Brain pericyte (primary cell): ENCODE results near the gene ATP7B.
"Not testable (repeated sequence)": the region's sequence is repeated elsewhere in the genome, so short reads cannot be mapped to it uniquely, and the experiment has no call there.

Experiments
- DNase-seq: peaks from one replicate; pipeline ENCODE4 v3.0.0-alpha.2; 2012; ENCODE audit warnings: low read depth, low spot score

ATP7B gene

DNA sequence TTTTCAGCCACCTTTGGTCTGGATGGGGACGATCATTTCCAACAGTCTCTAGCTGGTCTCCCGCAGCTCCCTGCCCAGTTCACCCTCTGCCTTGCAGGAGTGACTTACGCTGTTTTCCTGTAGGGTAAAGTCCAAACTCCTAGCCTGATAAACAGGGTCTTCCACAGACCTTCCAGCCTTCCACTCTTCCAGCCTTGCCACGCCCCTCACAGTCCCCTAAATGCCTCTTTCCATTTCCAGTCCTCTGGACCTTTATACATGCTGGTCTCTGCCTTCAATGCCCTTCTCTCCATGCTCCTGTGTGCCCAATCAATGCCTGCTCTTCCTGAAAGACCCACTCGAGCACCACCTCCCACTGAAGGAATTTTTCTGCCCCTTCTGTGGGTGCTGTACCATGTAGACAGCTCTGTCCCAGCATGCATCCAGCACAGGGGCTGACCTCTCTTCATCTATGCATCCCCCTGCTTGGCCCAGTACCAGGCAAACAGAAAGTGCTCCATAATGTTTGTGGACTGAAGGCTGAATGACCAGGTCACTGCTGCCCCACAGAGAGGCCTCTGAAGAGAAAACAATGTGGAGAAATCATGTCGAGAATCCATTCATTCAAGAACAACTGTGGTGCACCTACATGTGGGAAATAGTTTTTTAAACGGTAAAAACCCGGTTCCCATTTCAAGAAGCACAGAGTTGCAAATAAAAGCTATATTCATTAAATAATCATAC lies 4.6 kb downstream of the ATP7B start:
- no peak for DNase-seq

DNA sequence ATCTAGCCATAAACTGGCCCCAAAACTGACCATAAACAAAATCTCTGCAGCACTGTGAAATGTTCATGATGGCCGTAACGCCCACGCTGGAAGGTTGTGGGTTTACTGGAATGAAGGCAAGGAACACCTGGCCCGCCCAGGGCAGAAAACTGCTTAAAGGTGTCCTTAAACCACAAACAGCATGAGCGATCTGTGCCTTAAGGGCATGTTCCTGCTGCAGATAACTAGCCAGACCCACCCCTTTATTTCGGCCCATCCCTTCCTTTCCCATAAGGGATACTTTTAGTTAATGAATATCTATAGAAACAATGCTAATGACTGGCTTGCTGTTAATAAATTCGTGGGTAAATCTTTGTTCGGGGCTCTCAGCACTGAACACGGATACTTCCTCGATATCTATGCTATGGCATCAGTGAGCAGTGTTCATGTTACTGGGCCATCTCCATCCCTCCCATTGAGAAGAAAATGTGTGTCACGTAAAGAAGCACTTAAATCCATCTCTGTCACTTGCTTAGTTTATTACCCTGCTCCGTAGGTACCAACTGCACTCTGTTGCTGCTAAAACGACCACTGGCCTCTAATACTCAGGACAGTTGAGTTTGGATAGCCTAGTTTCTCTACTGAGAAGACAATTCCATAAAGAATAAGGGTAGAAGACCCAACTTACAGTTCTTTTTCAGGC lies 5.3 kb downstream of the ATP7B start:
- DNase-seq, result no peak

DNA sequence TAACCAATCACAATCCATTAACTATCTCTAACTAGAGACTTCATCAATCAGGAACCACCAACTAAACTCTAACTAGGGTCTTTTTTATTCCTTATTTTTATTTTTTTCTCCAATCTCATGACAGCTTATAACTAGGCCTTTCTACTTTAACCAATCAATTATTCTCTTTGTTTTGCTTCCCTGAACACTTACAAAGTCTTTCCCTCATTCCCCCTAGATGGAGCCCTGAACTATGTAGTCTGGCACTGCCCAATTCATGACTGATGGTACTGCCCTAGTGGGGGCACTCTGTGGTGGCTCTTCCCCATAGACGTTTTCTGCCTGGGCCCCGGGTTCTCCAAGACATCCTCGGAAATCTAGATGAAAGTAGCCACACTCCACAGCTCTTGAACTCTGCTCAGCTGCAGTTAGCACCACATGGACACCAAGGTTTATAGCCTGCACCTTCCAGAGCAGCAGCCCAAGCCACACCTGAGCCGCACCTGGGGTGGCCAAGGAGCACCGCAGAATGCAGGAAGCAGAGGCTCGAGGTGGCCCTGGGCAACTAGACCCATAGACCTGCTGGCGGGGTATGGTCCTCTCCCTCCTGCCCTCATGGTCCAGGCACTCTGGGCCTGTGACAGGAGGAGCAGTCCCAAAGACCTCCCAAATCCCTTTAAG lies 6.6 kb downstream of the ATP7B start:
- DNase-seq, result no peak

DNA sequence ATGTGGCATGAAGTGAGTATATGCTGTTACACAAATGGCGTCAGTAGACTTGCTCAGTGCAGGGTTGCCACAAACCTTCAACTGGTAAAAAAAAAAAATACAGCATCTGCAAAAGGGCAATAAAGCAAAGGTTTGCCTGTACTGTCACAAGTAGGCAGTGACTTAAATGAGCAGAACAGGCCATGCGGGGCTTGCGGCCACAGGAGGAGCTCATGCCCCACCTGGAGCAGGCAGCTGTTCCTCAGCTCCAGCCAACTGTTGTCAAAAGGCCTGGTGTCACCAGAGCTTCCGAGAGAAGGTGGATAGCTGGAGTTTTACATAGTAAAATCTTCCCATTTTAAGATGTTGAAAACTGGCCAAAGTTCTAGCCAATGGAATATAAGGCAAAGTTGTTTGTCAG lies 7.7 kb downstream of the ATP7B start:
- DNase-seq, result no peak

DNA sequence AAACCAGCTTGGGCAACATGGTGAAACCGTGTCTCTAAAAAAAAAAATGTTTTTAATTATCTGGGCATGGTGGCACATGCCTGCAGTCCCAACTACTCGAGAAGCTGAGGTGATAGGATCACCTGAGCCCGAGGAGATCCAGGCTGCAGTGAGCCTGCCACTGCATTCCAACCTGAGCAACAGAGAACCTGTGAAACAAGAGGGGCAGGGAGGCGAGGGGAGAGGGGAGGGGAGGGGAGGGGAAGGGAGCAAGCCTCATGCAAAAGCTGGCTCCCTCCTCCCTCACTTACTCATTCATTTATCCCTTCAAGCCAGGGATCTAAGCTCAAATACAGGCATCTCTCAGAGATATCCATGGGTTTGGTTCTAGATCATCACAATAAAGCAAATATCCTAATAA lies 8.9 kb downstream of the ATP7B start:
- DNase-seq, result no peak

DNA sequence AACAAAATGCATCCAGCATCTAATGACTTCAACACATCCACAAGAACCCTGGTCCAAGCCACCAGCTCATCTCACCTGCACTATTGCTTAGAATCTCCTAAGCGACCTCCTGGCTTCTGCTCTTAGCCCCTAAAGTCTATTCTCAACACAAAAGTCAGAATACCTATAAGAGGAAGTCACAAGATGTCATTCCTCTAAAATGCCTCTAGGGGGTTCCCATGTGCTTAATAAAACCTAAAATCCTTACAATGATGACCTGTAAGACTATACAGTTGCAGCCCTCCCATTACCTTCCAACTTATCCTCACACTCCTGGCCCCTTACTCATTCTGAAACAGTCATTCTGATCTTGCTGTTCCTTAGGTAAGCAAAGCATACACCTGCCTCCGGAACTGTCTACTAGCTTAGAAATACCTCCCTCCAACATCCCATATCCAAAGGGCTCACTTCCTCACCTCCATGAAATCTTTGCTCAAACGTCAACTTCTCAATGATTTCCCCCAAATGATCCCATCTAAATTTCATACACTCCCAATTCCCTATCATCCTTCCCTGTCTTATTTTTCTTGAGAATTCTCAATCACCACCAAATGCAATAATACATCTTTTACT lies 10.0 kb downstream of the ATP7B start:
- DNase-seq, result no peak

DNA sequence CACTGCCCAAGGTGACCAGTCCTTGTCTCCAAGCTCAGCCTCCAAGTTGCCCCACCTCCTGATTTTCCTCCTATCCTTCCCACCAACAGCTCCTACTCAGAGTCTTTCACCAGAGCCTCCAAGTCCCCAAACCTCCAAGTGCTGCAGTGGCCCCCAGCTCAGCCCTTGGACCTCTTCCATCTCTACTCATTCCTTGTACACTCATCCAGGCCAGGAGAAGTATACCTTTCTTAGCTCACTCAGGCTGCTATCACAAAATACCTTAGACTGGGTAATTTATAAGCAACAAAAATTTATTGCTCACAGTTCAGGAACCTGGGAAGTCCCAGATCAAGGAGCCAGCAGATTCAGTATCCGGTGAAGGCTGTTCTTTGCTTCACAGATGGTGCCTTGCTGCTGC lies 11.3 kb downstream of the ATP7B start:
- no peak for DNase-seq

DNA sequence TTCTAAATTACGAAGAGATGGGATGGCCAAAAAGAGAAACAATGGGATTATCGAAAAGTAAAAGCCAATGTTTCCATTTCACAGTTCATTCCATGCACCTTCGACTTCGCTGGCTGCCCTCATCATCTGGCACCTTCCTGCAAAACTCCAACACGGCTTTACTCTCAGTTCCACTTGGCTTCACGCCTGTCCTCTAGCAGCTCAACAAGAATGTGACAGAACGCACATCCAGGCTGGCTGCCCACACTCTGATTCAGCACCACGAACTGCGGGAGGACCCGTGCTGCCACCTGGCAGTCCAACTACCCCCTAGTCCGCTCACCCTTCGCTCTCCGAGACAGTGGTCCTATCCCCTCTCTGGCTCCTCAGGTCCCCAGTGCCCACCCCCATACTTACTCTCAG lies 11.7 kb downstream of the ATP7B start:
- no peak for DNase-seq

DNA sequence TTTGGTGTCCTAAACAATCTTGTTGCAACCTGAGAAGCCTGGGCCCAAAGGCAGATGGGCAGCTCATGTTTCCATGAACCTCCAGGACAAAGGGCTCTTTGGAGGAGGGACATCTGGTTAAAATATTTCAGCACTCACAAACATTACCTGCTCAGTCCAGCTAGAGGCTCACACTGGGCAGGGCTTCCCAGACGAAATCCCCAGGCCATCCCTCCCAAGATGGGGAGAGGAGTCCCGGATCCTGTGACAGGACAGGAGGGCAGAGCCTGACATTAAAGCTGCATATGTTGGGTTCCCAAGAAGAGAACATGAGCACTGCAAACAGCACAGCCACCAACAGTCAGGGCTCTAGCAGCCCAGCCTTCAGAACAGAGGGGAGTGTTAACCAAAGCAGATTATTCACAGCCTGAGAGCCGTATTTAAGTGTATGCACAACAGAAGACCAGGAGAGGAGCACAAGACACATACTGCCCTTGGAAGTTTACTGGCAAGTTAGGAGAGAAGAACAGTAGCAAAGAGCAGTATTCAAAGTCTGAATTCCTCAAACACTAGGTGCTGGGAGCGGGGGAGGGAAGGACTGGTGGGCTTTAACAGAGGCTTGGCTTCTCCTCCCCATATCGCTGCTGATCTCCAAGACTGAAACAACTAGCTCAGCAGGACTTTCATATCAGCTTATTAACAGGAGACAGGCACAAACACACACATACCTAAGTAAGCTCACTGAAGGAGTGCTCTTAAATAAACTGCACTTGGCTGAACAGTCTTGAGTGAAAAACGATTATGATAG lies 12.3 kb downstream of the ATP7B start:
- no peak for DNase-seq

DNA sequence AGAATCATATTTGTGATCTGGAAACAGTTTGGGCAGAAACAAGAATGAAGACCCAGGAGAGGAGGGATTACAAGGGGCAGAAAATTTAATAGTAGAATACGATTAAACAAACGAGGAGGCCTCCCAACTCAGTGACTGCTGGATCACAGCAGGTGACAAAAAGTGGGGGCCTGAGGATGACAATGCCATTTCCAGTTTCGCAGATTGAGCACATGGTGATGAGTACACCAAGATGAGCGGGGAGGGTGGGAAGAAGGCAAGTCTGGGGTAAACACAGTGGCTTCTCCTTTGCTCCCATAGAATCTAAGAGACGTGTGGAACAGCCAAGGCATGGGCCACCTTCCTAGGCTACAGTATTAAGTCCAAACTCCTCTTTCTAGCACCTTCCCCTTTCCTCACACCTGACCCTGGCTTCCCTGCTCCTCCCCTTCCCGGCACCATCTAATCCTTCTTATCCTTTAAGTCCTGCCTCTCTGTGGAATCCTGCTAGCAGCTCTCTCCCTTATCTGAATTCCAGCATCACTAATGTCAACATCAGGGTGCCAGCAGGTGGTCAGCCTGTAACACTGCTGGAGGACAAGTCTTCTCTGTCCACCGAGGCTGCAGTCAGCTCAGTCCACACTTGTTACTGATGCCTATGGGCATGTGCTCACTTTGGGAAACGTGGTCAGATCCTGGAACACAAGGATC lies 13.5 kb downstream of the ATP7B start:
- DNase-seq, result no peak

DNA sequence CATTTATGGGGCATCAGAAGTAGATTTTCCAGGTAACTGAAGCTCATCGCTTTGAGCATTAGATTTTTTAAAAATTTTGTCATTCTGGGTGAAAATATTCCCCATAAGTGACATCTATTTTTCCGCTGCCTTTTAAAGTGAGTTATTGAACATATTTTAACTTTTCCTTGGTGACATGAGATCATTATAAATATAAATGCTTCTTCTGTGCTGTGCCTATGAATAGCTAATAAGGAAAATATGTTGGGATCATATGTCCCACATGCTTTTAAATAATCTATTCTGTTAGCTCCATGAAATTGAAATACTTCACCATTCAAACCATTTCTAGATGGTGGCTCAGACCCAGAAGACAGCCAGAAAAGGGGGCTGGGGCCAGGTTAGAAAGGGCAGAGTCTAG lies 14.1 kb downstream of the ATP7B start:
- no peak for DNase-seq

DNA sequence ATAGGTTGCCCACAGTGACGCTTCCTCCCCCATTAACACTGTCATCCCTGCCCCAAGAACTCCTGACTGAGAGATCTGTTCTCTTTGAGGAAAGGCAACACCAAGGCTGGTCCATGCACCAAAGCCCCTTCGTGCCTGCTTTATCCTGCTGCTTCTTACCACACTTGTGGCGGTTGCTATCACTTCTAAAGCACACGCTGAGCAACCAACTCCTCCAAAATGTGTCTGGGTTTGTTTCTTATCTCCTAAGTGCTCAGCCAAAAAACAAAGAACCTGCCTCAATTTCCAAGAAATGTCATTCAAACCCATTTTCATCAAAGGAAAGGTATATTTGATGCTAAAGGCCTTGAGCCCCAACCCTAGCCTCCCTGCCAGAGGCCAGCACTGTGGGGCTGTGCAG lies 14.6 kb downstream of the ATP7B start:
- DNase-seq, result no peak

DNA sequence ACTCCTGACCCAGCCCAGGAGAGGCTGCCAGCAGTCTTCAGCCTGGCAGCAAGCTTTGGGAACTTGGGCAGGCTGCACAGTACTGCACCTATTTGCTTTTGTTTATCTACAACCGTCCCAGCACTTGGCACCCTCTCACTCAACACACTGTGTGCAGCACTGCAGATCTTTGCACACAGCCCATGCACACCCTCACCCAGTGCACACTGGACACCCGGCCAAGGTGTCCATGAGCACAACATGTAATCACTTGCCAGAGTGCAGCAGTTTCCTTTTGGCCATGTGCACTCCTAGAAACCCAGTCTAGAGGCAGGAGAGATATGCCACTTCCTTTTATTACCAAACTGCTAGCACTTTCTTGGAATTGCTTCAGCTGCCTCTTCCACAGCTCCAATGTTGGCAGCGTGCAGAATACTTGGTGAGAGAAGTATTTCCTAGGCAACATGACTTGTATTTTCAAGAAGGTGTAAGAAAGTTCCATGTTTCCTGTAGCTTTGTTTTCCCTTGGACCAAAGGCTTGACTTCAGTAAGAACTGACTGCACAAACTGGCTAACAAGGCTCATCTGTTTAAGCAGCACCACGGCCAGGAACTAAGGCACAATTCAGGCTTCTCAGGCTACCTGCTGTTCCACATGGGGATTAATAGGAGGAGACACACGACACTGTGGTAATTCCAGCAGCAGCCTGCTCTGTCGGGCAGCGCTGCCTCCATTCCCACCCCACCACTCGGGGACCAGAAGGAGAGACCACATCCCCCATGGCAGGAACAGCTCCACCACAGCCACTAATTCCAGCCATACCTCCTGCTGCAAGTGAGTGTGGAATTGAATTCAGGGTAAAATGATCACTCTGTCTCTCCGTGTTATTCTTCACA lies 15.3 kb downstream of the ATP7B start:
- DNase-seq, result no peak

DNA sequence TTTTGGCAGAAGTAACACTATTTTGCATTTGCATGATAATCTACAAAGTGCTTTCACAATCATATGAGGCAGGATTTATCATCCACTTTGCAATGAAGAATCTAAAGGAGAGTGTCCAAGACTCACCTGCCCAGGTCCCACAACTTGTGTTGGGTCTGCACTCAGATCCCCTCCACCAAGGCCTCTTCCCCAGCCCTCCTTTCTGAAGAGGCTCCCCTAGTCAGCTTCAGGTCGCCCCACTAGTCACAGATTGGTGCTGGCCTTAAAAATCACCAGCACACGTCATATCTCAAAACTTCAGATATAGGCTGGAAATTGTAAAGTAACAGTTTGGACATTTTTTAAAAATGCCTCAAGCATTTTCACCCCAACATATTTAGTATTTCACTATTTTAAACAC lies 17.5 kb downstream of the ATP7B start:
- DNase-seq, result no peak

DNA sequence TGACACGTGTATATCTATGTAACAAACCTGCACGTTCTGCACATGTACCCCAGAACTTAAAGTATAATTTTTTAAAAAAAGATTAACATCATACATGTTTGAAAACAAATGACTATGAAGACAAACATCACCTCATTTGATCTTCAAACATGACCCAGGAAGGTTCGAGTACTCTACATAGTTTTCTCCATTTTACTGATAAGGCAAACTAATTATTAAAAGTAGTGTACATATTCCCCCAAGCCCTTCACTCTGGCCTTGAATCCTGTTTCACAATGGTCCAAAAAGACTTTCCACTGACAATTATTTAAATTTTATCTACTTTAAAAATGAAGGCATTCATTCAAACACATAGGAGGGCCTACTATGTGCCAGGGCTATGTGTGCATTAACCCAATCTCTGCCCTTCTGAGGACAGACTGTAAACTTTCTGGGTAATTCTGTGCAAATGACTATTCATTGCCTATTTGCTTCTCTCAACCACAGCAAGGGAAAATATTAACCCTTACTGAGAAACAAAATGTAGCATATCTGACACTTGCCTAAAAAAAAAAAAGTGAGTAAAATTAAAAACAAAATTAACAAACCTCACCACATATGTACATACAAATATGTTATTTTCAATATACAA lies 22.1 kb downstream of the ATP7B start:
- DNase-seq, result no peak

DNA sequence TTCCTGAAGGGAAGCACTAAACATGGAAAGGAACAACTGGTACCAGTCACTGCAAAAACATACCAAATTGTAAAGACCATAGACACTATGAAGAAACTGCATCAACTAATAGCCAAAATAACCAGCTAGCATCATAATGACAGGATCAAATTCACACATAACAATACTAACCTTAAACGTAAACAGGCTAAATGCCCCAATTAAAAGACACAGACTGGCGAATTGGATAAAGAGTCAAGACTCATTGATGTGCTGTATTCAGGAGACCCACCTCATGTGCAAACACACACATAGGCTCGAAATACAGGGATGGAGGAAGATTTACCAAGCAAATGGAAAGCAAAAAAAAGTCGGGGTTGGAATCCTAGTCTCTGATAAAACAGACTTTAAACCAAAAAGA lies 26.3 kb downstream of the ATP7B start:
- not testable (repeated sequence) for DNase-seq

DNA sequence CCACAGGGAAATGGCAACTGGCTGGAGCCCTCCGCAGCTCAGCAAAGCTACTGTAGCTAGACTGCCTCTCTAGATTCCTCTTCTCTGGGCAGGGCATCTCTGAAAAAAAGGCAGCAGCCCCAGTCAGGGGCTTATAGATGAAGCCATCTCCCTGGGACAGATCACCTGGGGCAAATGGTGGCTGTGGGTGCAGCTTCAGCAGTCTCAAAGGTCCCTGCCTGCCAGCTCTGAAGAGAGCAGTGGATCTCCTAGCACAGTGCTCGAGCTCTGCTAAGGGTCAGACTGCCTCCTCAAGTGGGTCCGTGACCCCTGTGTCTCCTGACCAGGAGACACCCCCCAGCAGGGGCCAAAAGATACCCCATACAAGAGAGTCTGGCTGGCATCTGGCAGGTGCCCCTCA lies 28.0 kb downstream of the ATP7B start:
- not testable (repeated sequence) for DNase-seq

DNA sequence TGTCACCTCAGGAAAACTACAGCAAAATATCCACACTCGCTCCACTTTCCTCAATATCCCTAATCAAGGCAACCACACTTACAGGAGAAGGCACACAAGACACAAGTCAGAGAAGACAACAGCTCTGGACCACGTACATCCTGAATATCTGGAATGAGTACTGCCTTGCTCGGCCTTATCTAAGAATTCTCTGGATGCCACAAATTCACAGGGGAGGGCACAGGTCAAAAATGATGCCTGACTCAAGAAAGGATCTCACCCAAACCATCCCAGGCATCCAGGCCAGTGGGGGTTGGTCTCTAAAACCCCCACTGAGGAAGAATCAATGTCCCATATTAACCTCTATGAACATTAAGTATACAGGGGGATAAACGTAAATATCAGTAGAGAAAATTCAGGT lies 29.9 kb downstream of the ATP7B start:
- DNase-seq, result no peak

DNA sequence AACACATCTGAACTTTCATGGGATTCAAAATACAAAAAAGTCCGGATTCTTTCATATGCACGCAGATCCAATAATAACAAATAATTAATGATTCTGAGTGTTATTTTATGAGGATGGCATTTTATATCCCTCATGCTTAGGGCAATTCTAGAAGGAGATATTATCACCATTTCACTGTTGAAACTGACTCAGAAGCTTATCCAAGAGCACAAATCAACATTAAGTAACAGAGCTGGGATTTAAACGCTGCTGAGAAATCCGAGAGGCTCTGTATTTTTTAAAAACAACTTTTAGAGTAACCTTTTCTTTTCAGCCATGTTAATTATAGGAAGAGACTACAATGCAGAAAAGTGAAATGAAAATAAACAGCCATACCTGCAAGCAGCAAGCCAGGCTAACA lies 30.3 kb downstream of the ATP7B start:
- DNase-seq, result no peak
